OCI-LY1 (cell line): ENCODE measurements around the gene FANK1.
"Not testable (repeated sequence)": the region's sequence is repeated elsewhere in the genome, so short reads cannot be mapped to it uniquely, and the experiment has no call there.

Experiments used
- H2AFZ ChIP-seq: fragments of 200-600 bp; sonication (generic), shearing (Covaris generic); 2 replicates; pipeline ENCODE4 v1.6.0; 2014; ENCODE audit warnings: antibody characterized with exemption, mild to moderate bottlenecking, low read length
- H3F3A ChIP-seq: fragments of 200-600 bp; sonication (generic), shearing (Covaris generic); 2 replicates; pipeline ENCODE4 v1.6.0; 2014; ENCODE audit warnings: mild to moderate bottlenecking, antibody characterized with exemption, low read length, moderate library complexity; ENCODE audit not compliant: insufficient read depth
- H3K27ac ChIP-seq: fragments of 200-600 bp; sonication (generic); 2 replicates; pipeline ENCODE4 v1.5.1; 2014; ENCODE audit warnings: low read length, mixed run types, mild to moderate bottlenecking, low read depth; ENCODE audit not compliant: poor library complexity, severe bottlenecking
- H3K27me3 ChIP-seq: fragments of 200-600 bp; sonication (generic); 2 replicates; pipeline ENCODE4 v1.6.0; 2014; ENCODE audit warnings: antibody characterized with exemption, mild to moderate bottlenecking, low read length, moderate library complexity; ENCODE audit not compliant: insufficient read depth
- H3K36me3 ChIP-seq: fragments of 200-600 bp; sonication (generic); 2 replicates; pipeline ENCODE4 v1.6.1; 2014; ENCODE audit warnings: mild to moderate bottlenecking, antibody characterized with exemption, low read length, moderate library complexity, mixed read lengths; ENCODE audit not compliant: insufficient read depth
- H3K4me1 ChIP-seq: fragments of 200-600 bp; sonication (generic); 2 replicates; pipeline ENCODE4 v1.5.1; 2014; ENCODE audit warnings: mild to moderate bottlenecking, low read length, moderate library complexity; ENCODE audit not compliant: insufficient read depth, severe bottlenecking
- H3K4me2 ChIP-seq: fragments of 200-600 bp; sonication (generic), shearing (Covaris generic); 2 replicates; pipeline ENCODE4 v1.6.1; 2014; ENCODE audit warnings: low read length
- H3K4me3 ChIP-seq: fragments of 200-600 bp; sonication (generic); 2 replicates; pipeline ENCODE4 v1.5.1; 2014; ENCODE audit warnings: low read length, low read depth, mild to moderate bottlenecking, mixed read lengths; ENCODE audit not compliant: poor library complexity, severe bottlenecking
- H3K79me2 ChIP-seq: fragments of 200-600 bp; shearing (Covaris generic); 2 replicates; pipeline ENCODE4 v1.6.1; 2016; ENCODE audit warnings: mixed run types, low read length, mixed read lengths; ENCODE audit not compliant: insufficient read depth
- H3K9ac ChIP-seq: fragments of 200-600 bp; sonication (generic), shearing (Covaris generic); 2 replicates; pipeline ENCODE4 v1.6.1; 2014; ENCODE audit warnings: mild to moderate bottlenecking, low read length, mixed read lengths
- H3K9me2 ChIP-seq: fragments of 200-600 bp; sonication (generic), shearing (Covaris generic); 2 replicates; pipeline ENCODE4 v1.6.1; 2014; ENCODE audit warnings: low read depth, mild to moderate bottlenecking, low read length, mixed read lengths
- H3K9me3 ChIP-seq: fragments of 200-600 bp; shearing (Covaris generic); 2 replicates; pipeline ENCODE4 v1.6.1; 2014; ENCODE audit warnings: low read length, mixed read lengths
- H4K20me1 ChIP-seq: fragments of 200-600 bp; sonication (generic), shearing (Covaris generic); 2 replicates; pipeline ENCODE4 v1.6.0; 2016; ENCODE audit warnings: mild to moderate bottlenecking, low read length; ENCODE audit not compliant: insufficient read depth
- EZH2 ChIP-seq: fragments of 200-600 bp; sonication (generic), shearing (Covaris generic); IDR thresholded peaks from 2 replicates; pipeline ENCODE4 v1.8.0; 2017; ENCODE audit warnings: borderline replicate concordance, mixed run types, mild to moderate bottlenecking, antibody characterized with exemption, low read length, moderate library complexity, mixed read lengths
- TF ChIP-seq, protein P1 (sequence below): fragments of 200-600 bp; sonication (generic), shearing (Covaris generic); IDR thresholded peaks from 2 replicates; pipeline ENCODE4 v1.5.1; 2017; ENCODE audit warnings: mild to moderate bottlenecking, antibody characterized with exemption, low read length, moderate library complexity, mixed read lengths

FANK1 gene, protein sequence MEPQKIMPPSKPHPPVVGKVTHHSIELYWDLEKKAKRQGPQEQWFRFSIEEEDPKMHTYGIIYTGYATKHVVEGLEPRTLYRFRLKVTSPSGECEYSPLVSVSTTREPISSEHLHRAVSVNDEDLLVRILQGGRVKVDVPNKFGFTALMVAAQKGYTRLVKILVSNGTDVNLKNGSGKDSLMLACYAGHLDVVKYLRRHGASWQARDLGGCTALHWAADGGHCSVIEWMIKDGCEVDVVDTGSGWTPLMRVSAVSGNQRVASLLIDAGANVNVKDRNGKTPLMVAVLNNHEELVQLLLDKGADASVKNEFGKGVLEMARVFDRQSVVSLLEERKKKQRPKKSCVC

GRCh38 chr10:125896088-125896934 lies at the start of gene FANK1:
Gene FANK1, plus strand, starts transcription at chr10:125896564. Its CDS starts 79 bp downstream, at chr10:125896643.
- not testable (repeated sequence) for H3K27ac ChIP-seq, H3K79me2 ChIP-seq, H3K9me3 ChIP-seq, H4K20me1 ChIP-seq, H3K4me1 ChIP-seq, H3K9ac ChIP-seq, H3F3A ChIP-seq, H3K9me2 ChIP-seq, H3K36me3 ChIP-seq, H2AFZ ChIP-seq, H3K27me3 ChIP-seq
- H3K4me2 ChIP-seq = peak within 1 kb of the TSS; percentile 55
- H3K4me3 ChIP-seq = peak within 1 kb of the TSS; percentile 55

- H3K9me2 ChIP-seq = no peaks in the 10 kb centered on the region
- H3K4me3 ChIP-seq = no peak overlapping the region
- H2AFZ ChIP-seq = no peak overlapping the region
- H3K27me3 ChIP-seq = no peaks in the 10 kb centered on the region
- TF ChIP-seq EZH2 = no peak
- TF ChIP-seq, protein P1, sequence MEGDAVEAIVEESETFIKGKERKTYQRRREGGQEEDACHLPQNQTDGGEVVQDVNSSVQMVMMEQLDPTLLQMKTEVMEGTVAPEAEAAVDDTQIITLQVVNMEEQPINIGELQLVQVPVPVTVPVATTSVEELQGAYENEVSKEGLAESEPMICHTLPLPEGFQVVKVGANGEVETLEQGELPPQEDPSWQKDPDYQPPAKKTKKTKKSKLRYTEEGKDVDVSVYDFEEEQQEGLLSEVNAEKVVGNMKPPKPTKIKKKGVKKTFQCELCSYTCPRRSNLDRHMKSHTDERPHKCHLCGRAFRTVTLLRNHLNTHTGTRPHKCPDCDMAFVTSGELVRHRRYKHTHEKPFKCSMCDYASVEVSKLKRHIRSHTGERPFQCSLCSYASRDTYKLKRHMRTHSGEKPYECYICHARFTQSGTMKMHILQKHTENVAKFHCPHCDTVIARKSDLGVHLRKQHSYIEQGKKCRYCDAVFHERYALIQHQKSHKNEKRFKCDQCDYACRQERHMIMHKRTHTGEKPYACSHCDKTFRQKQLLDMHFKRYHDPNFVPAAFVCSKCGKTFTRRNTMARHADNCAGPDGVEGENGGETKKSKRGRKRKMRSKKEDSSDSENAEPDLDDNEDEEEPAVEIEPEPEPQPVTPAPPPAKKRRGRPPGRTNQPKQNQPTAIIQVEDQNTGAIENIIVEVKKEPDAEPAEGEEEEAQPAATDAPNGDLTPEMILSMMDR = no peak
- H3K4me2 ChIP-seq = no peak overlapping the region
- H3K4me1 ChIP-seq = no peaks in the 10 kb centered on the region
- H3K79me2 ChIP-seq = no peaks in the 10 kb centered on the region
- no peak overlapping the region for H3K27ac ChIP-seq
- peaks cover 7% of the 10 kb centered on the region for H3K36me3 ChIP-seq
- no peaks in the 10 kb centered on the region for H3K9me3 ChIP-seq
- H3K9ac ChIP-seq = no peak overlapping the region
- H3F3A ChIP-seq = no peaks in the 10 kb centered on the region
- no peaks in the 10 kb centered on the region for H4K20me1 ChIP-seq
Measured at GRCh38 chr10:125846894-125847293, 49.5 kb upstream of the FANK1 start.

GRCh38 chr10:125848371-125848770 lies 48.0 kb upstream of the FANK1 start:
- H3K9me2 ChIP-seq = no peaks in the 10 kb centered on the region
- no peaks in the 10 kb centered on the region for H4K20me1 ChIP-seq
- no peak overlapping the region for H3K9ac ChIP-seq
- no peak overlapping the region for H3K4me2 ChIP-seq
- H3K27ac ChIP-seq = no peak overlapping the region
- TF ChIP-seq, protein P1 = no peak
- TF ChIP-seq EZH2 = no peak
- no peaks in the 10 kb centered on the region for H3K79me2 ChIP-seq
- H3K4me3 ChIP-seq = no peak overlapping the region
- H3K4me1 ChIP-seq = no peaks in the 10 kb centered on the region
- H2AFZ ChIP-seq = no peak overlapping the region
- no peaks in the 10 kb centered on the region for H3K36me3 ChIP-seq
- no peaks in the 10 kb centered on the region for H3K9me3 ChIP-seq
- no peaks in the 10 kb centered on the region for H3K27me3 ChIP-seq
- no peaks in the 10 kb centered on the region for H3F3A ChIP-seq
